RWPE2 (cell line): ENCODE data around the gene STX2.

ENCODE experiments used
- ATAC-seq: fragments of 200-7000 bp; cut with Tn5 transposase; 3 replicates; pipeline ENCODE4 v1.9.1; 2021; ENCODE audit warnings: low read depth
- DNase-seq: peaks from one replicate; pipeline ENCODE4 v3.0.0-alpha.2; 2020; ENCODE audit warnings: low spot score
- H3K27ac ChIP-seq: fragments of 450-650 bp; 2 replicates; pipeline ENCODE4 v1.5.1; 2017; ENCODE audit warnings: mild to moderate bottlenecking; ENCODE audit not compliant: poor library complexity, severe bottlenecking
- H3K27me3 ChIP-seq: fragments of 250-450 bp; sonication (Bioruptor Pico); 2 replicates; pipeline ENCODE4 v1.5.1; 2021; ENCODE audit warnings: mild to moderate bottlenecking, moderate library complexity; ENCODE audit not compliant: insufficient read depth, poor library complexity, severe bottlenecking
- H3K36me3 ChIP-seq: fragments of 250-450 bp; sonication (Bioruptor Pico); 2 replicates; pipeline ENCODE4 v1.5.1; 2020; ENCODE audit warnings: low read depth, mild to moderate bottlenecking, moderate library complexity
- H3K4me1 ChIP-seq: fragments of 250-450 bp; sonication (Bioruptor Pico); 2 replicates; pipeline ENCODE4 v1.5.1; 2021; ENCODE audit warnings: mild to moderate bottlenecking, moderate library complexity; ENCODE audit not compliant: insufficient read depth, poor library complexity, severe bottlenecking
- H3K4me3 ChIP-seq: fragments of 250-450 bp; sonication (Bioruptor Pico); 2 replicates; pipeline ENCODE4 v1.5.1; 2021; ENCODE audit warnings: mild to moderate bottlenecking, moderate library complexity; ENCODE audit not compliant: severe bottlenecking
- H3K9me3 ChIP-seq: fragments of 250-450 bp; sonication (Bioruptor Pico); 2 replicates; pipeline ENCODE4 v1.5.1; 2021; ENCODE audit warnings: mild to moderate bottlenecking, moderate library complexity; ENCODE audit not compliant: severe bottlenecking
- CTCF ChIP-seq: fragments of 450-650 bp; IDR thresholded peaks from one replicate; pipeline ENCODE4 v1.5.1; 2017; ENCODE audit warnings: mild to moderate bottlenecking, moderate library complexity; ENCODE audit not compliant: poor library complexity, severe bottlenecking

Gene STX2

GRCh38 chr12:130746546-130746945 is 92.5 kb downstream of the STX2 start:
- no peak for ATAC-seq

GRCh38 chr12:130745921-130746320 is 93.1 kb downstream of the STX2 start:
- ATAC-seq: no peak

More at GRCh38 chr12:130746546-130746945, 92.5 kb downstream of the STX2 start:
- no peaks in the 10 kb centered on the region for H3K36me3 ChIP-seq
- no peak overlapping the region for H3K4me3 ChIP-seq
- TF ChIP-seq CTCF: no peak
- DNase-seq: no peak
- no peaks in the 10 kb centered on the region for H3K27me3 ChIP-seq
- H3K4me1 ChIP-seq: no peaks in the 10 kb centered on the region
- H3K9me3 ChIP-seq: peaks cover 2% of the 10 kb centered on the region
- H3K27ac ChIP-seq: no peak overlapping the region

GRCh38 chr12:130744274-130744673 is 94.8 kb downstream of the STX2 start:
- TF ChIP-seq CTCF: no peak
- ATAC-seq: no peak
- no peaks in the 10 kb centered on the region for H3K27me3 ChIP-seq

More at GRCh38 chr12:130745921-130746320, 93.1 kb downstream of the STX2 start:
- Histone ChIP-seq H3K27ac (no peak overlapping the region), H3K4me3 (no peak overlapping the region), H3K4me1 (no peaks in the 10 kb centered on the region), H3K9me3 (peaks cover 2% of the 10 kb centered on the region), H3K27me3 (no peaks in the 10 kb centered on the region), H3K36me3 (no peaks in the 10 kb centered on the region)
- no peak for DNase-seq
- no peak for TF ChIP-seq CTCF

GRCh38 chr12:130743606-130744005 is 95.4 kb downstream of the STX2 start:
- Histone ChIP-seq H3K4me3 (no peak overlapping the region), H3K27me3 (no peaks in the 10 kb centered on the region), H3K9me3 (peaks cover 3% of the 10 kb centered on the region), H3K4me1 (no peaks in the 10 kb centered on the region), H3K36me3 (no peaks in the 10 kb centered on the region), H3K27ac (no peak overlapping the region)
- no peak for DNase-seq
- no peak for TF ChIP-seq CTCF
- no peak for ATAC-seq

More at GRCh38 chr12:130744274-130744673, 94.8 kb downstream of the STX2 start:
- no peaks in the 10 kb centered on the region for H3K4me1 ChIP-seq
- no peaks in the 10 kb centered on the region for H3K36me3 ChIP-seq
- DNase-seq: no peak
- H3K27ac ChIP-seq: no peak overlapping the region
- no peak overlapping the region for H3K4me3 ChIP-seq
- peaks cover 2% of the 10 kb centered on the region for H3K9me3 ChIP-seq

- no peaks in the 10 kb centered on the region for H3K36me3 ChIP-seq
- H3K4me1 ChIP-seq: no peaks in the 10 kb centered on the region
- TF ChIP-seq CTCF: no peak
- H3K9me3 ChIP-seq: peaks cover 1% of the 10 kb centered on the region
- H3K4me3 ChIP-seq: no peak overlapping the region
- no peaks in the 10 kb centered on the region for H3K27me3 ChIP-seq
- no peak for DNase-seq
- no peak for ATAC-seq
- no peak overlapping the region for H3K27ac ChIP-seq
Measured at GRCh38 chr12:130743176-130743575, 95.9 kb downstream of the STX2 start.
